HG02938 (cell line): ENCODE data around the gene RNF144B.
A peak's percentile ranks its signal among the peaks of the same experiment; 100 is the strongest.
"Not testable (repeated sequence)": the region's sequence is repeated elsewhere in the genome, so short reads cannot be mapped to it uniquely, and the experiment has no call there.

Experiments
- ATAC-seq: cut with Tn5 transposase; IDR thresholded peaks from one replicate; pipeline ENCODE4 v1.9.1; 2021; ENCODE audit warnings: mild to moderate bottlenecking, moderate library complexity; ENCODE audit not compliant: unreplicated experiment

Gene RNF144B

GRCh38 chr6:18371010-18371409, 16.1 kb upstream of the RNF144B start:
- ATAC-seq: no peak

- ATAC-seq: no peak
These were observed 15.5 kb upstream of the RNF144B start for GRCh38 chr6:18371656-18372055.

GRCh38 chr6:18380158-18380836, 6.9 kb upstream of the RNF144B start:
- no peak for ATAC-seq

- no peak for ATAC-seq
These were observed 6.3 kb upstream of the RNF144B start for GRCh38 chr6:18380851-18381250.

GRCh38 chr6:18383441-18383840, 3.7 kb upstream of the RNF144B start:
- ATAC-seq: no peak

GRCh38 chr6:18384621-18385020, 2.5 kb upstream of the RNF144B start:
- ATAC-seq: no peak

GRCh38 chr6:18386298-18386976, 713 bp upstream of the RNF144B start:
- ATAC-seq: no peak

- ATAC-seq: no peak
These were observed 1.1 kb downstream of the RNF144B start for GRCh38 chr6:18388271-18388670.

- no peak for ATAC-seq
These were observed 1.8 kb downstream of the RNF144B start for GRCh38 chr6:18388942-18389341.

GRCh38 chr6:18389479-18389878, 2.3 kb downstream of the RNF144B start:
- ATAC-seq: no peak

GRCh38 chr6:18390476-18390875, 3.3 kb downstream of the RNF144B start:
- no peak for ATAC-seq

GRCh38 chr6:18391023-18391422, 3.9 kb downstream of the RNF144B start:
- no peak for ATAC-seq

GRCh38 chr6:18392346-18392877, 5.3 kb downstream of the RNF144B start:
- no peak for ATAC-seq

GRCh38 chr6:18393698-18394097, 6.5 kb downstream of the RNF144B start:
- ATAC-seq: no peak

- no peak for ATAC-seq
These were observed 8.2 kb downstream of the RNF144B start for GRCh38 chr6:18395177-18395855.

- ATAC-seq: no peak
These were observed 8.7 kb downstream of the RNF144B start for GRCh38 chr6:18395856-18396197.

GRCh38 chr6:18397701-18398100, 10.6 kb downstream of the RNF144B start:
- ATAC-seq: no peak

GRCh38 chr6:18398225-18398624, 11.1 kb downstream of the RNF144B start:
- ATAC-seq: not testable (repeated sequence)

- ATAC-seq: peak; percentile 93
These were observed 13.8 kb downstream of the RNF144B start for GRCh38 chr6:18400831-18401446.

- not testable (repeated sequence) for ATAC-seq
These were observed 17.8 kb downstream of the RNF144B start for GRCh38 chr6:18404965-18405364.

- no peak for ATAC-seq
These were observed 18.5 kb downstream of the RNF144B start for GRCh38 chr6:18405477-18406293.
